CD4-positive, CD25-positive, alpha-beta regulatory T cell (primary cell): ENCODE measurements around the gene PPP2R3B. TPM values are rescaled to one million over a fixed set of nuclear protein-coding genes. Genes with fewer than 3 reads are reported as not detected.

ENCODE experiments used
- ATAC-seq, 2 donors: fragments of 150-1000 bp; cut with Tn5 transposase; one replicate each; pipeline ENCODE4 v1.10.0; 2021; ENCODE audit warnings: low read depth in 2 of 2, moderate number of reproducible peaks in 2 of 2, moderate library complexity in 1 of 2
- DNase-seq, 3 donors: peaks; one replicate each; pipeline versions ENCODE4 v3.0.0 to v3.0.0-alpha.2; 2012 to 2022; ENCODE audit warnings: mixed read lengths in 1 of 3
- H3K27ac ChIP-seq: one replicate; pipeline ENCODE4 v1.7.0; 2013; ENCODE audit warnings: mild to moderate bottlenecking, low read length; ENCODE audit not compliant: insufficient read depth, poor library complexity, severe bottlenecking
- H3K27me3 ChIP-seq: one replicate; pipeline ENCODE4 v1.7.0; 2013; ENCODE audit warnings: low read length; ENCODE audit not compliant: control insufficient read depth, insufficient read depth
- H3K36me3 ChIP-seq: one replicate; pipeline ENCODE4 v1.7.0; 2013; ENCODE audit warnings: mild to moderate bottlenecking, low read length, moderate library complexity; ENCODE audit not compliant: control insufficient read depth, insufficient read depth
- H3K4me1 ChIP-seq: 2 replicates; pipeline ENCODE4 v1.7.0; 2013; ENCODE audit warnings: mild to moderate bottlenecking, low read length; ENCODE audit not compliant: insufficient read depth, control insufficient read depth, poor library complexity, severe bottlenecking
- H3K4me3 ChIP-seq: one replicate; pipeline ENCODE4 v1.7.0; 2013; ENCODE audit warnings: low read depth, mild to moderate bottlenecking, low read length, moderate library complexity
- H3K9me3 ChIP-seq, 2 experiments: 1 replicate in 1 of 2; 2 replicates in 1 of 2; pipeline ENCODE4 v1.7.0; 2013; ENCODE audit warnings: low read length in 2 of 2, mild to moderate bottlenecking in 1 of 2, moderate library complexity in 1 of 2; ENCODE audit not compliant: control insufficient read depth in 2 of 2
- H3K27ac Mint-ChIP-seq, 3 donors: one replicate each; pipeline ENCODE4 v1.8.0; 2020 to 2022; ENCODE audit warnings: mild to moderate bottlenecking in 3 of 3, mixed read lengths in 3 of 3, moderate library complexity in 2 of 3
- H3K27me3 Mint-ChIP-seq: one replicate; pipeline ENCODE4 v1.8.0; 2022; ENCODE audit warnings: mild to moderate bottlenecking, mixed read lengths
- H3K36me3 Mint-ChIP-seq: one replicate; pipeline ENCODE4 v1.8.0; 2020; ENCODE audit warnings: mixed read lengths
- H3K4me1 Mint-ChIP-seq, 4 donors: one replicate each; pipeline ENCODE4 v1.8.0; 2020 to 2022; ENCODE audit warnings: mixed read lengths in 4 of 4, mild to moderate bottlenecking in 1 of 4
- H3K4me3 Mint-ChIP-seq, 4 donors: one replicate each; pipeline ENCODE4 v1.8.0; 2020 to 2022; ENCODE audit warnings: mild to moderate bottlenecking in 4 of 4, mixed read lengths in 4 of 4, moderate library complexity in 3 of 4
- H3K9me3 Mint-ChIP-seq, 7 donors: one replicate each; pipeline ENCODE4 v1.8.0; 2020 to 2022; ENCODE audit warnings: mixed read lengths in 7 of 7, mild to moderate bottlenecking in 3 of 7, moderate library complexity in 2 of 7
- polyA plus RNA-seq, 4 donors: library from polyadenylated mRNA; unstranded; fragments of 300-500 nt; fragmentation: Illumina TruSeq; gene quantifications; one replicate each; pipeline ENCODE4 v1.2.3, GENCODE V29; 2021
- total RNA-seq: library from RNA; stranded (reverse); gene quantifications from one replicate; pipeline ENCODE4 v1.2.3, GENCODE V29; 2022

The PPP2R3B gene
- total and polyA plus RNA-seq, 5 donors from 2014 or later = 4.8 to 23.5 (median 8.6) TPM

DNA sequence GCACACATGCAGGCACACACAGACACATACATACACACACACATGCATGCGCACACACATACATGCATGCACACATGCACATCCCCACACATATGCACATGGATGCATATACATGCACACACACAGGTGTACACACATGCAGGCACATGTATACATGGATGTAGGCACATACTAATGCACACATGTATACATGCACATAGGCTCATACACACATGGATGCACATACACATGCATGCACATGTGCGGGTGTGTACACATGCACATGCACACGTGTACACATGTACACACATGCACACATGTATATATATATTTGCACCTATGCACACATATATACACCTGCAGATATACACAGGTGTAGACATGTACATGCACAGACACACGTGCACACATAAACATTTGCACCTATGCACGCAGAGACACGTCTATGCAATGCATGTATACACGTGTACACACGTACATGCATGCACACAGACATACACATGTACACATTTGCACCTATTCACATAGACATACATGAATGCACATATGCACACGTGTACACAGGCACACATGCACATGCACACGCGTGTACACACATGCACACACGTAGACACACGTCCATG lies 101.5 kb downstream of the PPP2R3B start:
- no peaks in the 10 kb centered on the region for H3K27me3 ChIP-seq
- peak overlapping the region; percentile 27 to 97 (median 47) for H3K4me3 Mint-ChIP-seq
- peaks cover 12% of the 10 kb centered on the region for H3K36me3 ChIP-seq
- ATAC-seq (no peak), DNase-seq (no peak)
- H3K27ac ChIP-seq = no peak overlapping the region
- H3K4me1 Mint-ChIP-seq = peaks cover 0 to 37% (median 15%) of the 10 kb centered on the region in 4 donors
- peak overlapping the region in 1 of 3 donors; percentile 67 for H3K27ac Mint-ChIP-seq
- no peaks in the 10 kb centered on the region for H3K9me3 ChIP-seq
- no peaks in the 10 kb centered on the region for H3K9me3 Mint-ChIP-seq
- H3K4me3 ChIP-seq = no peak overlapping the region
- no peaks in the 10 kb centered on the region for H3K4me1 ChIP-seq
- peaks cover 15% of the 10 kb centered on the region for H3K36me3 Mint-ChIP-seq
- H3K27me3 Mint-ChIP-seq = no peaks in the 10 kb centered on the region

Other genes with a start within 250 kb of the PPP2R3B start
- 13.3 TPM for gene PLCXD1, start 105.5 kb downstream of the PPP2R3B start, total RNA-seq
- gene PLCXD1, start 105.5 kb downstream of the PPP2R3B start, polyA plus RNA-seq = 1 to 10 TPM; 2.9 to 5.9 (median 4.3) TPM
- 62.2 TPM for gene GTPBP6, start 68.1 kb downstream of the PPP2R3B start, total RNA-seq
- gene GTPBP6, start 68.1 kb downstream of the PPP2R3B start, polyA plus RNA-seq = 10 to 100 TPM; 29.7 to 42.8 (median 35.6) TPM
- gene SHOX, start 243.9 kb upstream of the PPP2R3B start, total RNA-seq = not detected
- gene SHOX, start 243.9 kb upstream of the PPP2R3B start, polyA plus RNA-seq = not detected